RPMI7951 (cell line): Measurements from ENCODE around the gene KCNJ4. TPM values are rescaled to one million over a fixed set of nuclear protein-coding genes. Genes with fewer than 3 reads are reported as not detected.

ENCODE experiments used
- DNase-seq: peaks from one replicate; pipeline ENCODE4 v3.0.0-alpha.2; 2012; ENCODE audit warnings: low read depth
- total RNA-seq: library from RNA; depleted of rRNA; stranded (reverse); fragments of >200 nt; shearing (Covaris generic); gene quantifications from 2 replicates; pipeline ENCODE4 v1.2.3, GENCODE V29; 2014

The KCNJ4 gene
- total RNA-seq, 1 experiment from 2014 or later: under 0.01 TPM

- DNase-seq: no peak
These were observed 23.6 kb downstream of the KCNJ4 start for GRCh38 chr22:38431266-38432010.

GRCh38 chr22:38429499-38430068 is 25.4 kb downstream of the KCNJ4 start:
- no peak for DNase-seq

GRCh38 chr22:38428714-38429113 is 26.3 kb downstream of the KCNJ4 start:
- no peak for DNase-seq

- DNase-seq: no peak
These were observed 27.1 kb downstream of the KCNJ4 start for GRCh38 chr22:38427940-38428339.

- no peak for DNase-seq
These were observed 27.5 kb downstream of the KCNJ4 start for GRCh38 chr22:38427465-38427864.

- DNase-seq: no peak
These were observed 28.4 kb downstream of the KCNJ4 start for GRCh38 chr22:38426628-38427027.

DNA sequence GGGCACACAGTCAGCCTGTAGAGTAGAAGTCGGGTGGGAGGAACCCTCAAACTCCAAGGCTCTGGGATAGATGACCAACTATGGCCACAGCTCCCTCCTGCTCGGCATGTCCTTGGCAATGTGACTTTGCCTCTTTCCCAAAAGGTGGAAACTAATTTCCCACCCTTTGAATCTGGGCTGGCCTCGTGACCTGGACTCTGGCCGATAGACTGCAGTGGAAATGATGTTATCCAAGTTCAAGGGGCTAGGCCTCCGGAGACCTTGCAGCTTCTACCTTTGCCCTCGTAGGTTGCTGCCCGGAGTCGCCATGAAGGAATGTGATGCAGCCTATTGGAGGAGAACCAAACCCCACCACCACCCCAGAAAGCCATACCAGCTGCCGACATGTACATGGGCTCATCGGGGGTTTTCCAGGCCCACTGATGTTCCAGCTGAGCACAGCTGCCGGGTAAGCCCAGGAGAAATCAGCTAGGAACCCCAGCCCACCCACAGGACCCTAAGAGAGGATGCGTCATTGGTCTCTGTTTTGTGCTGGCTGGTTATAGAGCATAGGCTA is 30.4 kb downstream of the KCNJ4 start:
- no peak for DNase-seq

DNA sequence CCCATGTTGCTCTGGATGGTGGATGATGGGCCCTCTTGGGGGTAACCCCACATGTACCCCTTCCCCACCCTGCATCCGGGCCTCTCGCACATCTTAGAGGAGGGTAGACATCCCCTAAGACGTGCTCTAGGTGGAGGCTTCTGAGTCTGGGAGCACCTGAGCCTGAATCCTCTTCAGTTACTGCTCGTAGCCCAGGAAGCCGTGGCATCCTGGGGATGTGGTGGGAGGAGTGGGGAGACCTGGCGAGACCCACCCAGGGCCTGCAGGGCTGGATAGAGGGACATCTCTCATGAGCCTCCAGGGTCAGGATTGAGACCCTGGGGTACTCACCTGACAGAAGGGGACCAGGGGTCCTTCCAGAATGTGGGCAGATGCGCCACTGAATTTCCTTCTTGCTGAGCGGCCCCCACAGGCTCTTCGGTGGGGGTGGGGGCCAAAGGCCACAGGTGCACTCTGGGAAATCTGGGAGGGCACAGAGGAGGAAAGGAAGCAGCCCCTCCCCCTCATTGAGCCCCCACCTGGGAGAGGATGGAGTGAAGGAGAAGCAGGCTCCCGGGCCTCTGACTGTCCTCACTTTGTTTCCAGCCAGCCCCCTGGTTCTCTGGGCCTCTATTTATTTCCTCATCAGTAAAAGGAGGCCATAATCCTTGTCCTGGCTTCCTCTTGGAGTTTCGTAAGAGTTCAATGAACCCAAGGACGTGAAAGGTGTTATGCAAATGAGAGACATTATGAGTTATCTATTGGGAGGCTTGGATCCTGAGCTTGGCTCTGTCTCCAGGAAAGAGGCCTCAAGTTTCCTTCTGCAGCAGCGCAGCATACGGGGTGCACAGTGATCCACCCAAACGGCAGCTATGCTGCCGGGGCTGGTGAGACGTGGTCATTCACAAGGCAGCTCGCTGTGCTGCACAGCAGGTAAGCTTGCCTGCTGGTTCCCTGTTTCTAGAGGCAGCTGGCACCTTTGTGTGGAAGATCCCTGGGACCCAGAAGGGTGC is 31.2 kb downstream of the KCNJ4 start:
- no peak for DNase-seq

GRCh38 chr22:38422611-38423511 is 32.1 kb downstream of the KCNJ4 start:
- no peak for DNase-seq

GRCh38 chr22:38420734-38421133 is 34.3 kb downstream of the KCNJ4 start:
- no peak for DNase-seq

DNA sequence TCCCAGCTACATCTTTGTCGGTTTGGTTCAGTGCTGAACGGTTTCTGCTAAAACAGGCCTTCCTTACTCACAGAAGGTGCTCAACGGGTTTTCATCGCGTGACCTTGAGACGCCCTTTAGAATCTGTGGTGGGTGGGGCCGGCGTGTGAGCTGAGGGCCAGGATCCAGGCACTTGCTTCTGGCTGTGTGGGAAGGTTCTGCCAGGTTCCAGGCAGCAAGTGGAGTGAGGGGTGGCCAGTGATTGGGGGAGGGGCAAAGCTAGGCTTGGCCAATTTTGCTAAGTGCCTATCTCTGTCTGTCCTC is 35.2 kb downstream of the KCNJ4 start:
- no peak for DNase-seq

DNA sequence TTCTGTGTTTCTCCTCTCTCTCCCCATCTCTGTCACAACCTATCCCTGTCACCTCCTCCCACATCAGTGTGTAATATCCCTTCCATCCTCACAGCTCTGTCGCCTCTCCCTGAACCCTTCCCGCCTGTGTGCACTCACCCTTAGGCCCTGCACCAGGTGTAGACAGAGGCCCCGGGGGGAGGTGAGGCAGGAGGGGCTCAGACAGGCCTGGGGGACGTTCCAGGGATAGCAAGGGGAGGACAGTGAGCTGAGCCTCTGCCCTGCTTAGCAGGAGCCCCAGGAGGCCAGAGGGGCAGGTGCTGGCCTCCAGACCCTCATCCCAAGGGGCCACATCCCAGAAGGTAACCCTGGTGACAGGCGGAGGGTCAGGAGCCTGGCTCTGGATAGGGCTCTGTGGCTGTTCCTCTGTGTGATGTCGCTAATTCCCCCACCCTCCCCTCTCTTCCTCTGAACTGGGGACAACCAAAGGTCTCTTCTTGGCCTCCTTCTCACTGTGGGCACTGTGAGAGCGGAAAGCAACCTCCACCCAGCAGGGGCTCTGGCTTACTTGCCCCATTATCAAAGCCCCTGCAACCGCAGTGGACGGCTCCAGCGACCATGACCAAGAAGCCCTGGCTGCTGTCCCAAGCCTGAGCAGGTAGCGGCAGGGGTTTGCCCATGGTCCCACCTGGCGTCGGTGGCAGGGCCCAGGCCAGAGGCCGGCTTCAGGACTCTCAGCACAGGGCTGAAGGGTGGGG is 35.7 kb downstream of the KCNJ4 start:
- DNase-seq: no peak

DNA sequence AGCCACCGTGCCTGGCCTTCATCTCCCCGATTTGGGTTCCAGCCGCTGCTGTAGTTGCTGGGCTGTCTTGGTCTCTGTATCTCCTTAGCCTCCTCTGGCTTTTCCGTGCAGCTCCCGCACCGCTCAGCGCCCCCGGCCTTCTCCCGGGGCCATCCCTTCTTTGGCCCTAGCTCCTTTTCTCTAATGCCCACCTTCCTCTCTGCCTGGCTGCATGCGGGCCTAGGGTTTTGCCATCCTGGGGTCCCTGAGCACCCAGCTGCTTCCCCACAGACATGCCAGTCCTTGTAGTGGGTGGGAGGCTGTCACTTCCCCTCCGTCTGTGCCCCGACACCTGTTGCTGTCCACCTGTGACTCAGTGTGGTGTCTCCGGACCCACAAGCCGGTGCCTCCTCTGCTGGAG is 36.4 kb downstream of the KCNJ4 start:
- no peak for DNase-seq

DNA sequence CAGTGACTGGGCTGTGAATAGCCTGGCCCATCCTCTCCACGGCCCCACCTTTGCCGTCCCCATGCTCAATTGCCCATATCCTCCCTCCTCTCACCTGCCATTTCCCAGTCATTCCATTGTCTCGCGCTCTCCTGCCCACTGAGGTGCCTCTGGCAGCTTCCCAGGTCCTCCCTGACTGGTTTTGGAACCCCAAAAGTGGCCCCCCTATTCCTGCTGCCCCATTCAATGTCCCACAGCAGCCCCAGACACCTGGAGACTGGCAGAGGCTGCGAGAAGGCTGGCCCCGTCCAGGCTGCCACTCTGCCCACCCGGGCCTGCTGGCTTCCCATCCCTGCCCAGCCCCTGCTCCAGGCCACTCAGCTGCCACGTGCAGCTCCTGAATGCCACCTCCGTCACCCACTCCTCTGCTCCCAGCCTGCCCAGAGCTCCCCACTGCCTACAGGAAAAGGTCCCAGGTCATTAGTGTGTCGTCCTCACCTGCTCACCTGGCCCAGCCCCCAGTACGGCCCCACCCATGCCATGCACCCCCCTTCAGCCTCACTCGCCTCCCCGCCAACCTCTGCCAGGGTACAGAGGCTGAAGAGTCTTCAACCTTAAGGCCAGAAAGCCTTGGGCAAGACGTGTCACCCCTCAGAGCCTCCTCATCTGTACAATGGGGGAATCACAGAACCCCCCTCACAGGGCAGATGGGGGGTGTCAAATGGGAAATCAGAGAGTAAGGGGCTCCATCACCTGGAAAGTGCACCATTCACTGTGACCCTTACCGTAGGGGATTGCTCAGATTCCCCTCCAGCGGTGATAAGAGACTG is 37.5 kb downstream of the KCNJ4 start:
- DNase-seq: no peak

GRCh38 chr22:38416621-38417251 is 38.3 kb downstream of the KCNJ4 start:
- no peak for DNase-seq

DNA sequence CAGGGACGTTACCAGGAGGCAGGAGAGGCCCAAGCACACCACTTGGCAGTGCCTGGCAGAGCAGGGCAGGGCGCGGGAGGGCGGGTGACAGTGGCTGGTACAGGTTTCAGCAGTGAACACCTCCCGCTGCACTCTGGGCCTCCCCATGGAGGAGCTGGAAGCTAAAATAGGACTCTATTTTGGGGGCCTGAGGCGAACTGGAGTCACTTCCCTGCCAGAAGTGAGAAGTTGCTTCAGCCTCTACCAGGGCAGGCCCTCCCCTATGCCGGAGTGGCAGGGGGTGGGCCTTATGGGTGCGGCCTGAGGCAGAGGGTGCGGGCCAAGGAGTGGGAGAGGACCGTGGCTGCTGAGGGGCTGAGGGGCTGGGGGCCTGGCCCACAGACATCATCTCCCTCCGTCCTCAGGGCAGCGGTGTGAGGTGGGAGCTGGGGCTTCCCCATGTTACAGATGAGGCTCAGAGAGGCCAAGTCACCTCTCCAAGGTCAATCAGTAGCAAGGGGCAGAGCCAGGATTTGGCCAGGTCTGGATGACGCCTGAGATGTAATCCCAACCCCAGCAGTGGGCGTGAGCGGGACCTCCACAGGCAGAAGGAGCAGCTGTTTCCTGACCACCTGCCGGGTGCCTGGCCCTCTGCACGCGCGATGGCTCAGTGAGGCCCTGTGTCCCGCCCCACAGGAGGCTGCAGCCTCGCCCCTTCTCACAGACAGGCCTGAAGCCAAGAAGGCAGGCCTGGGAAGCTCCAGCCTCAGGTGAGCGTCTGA is 39.3 kb downstream of the KCNJ4 start:
- DNase-seq: no peak

GRCh38 chr22:38415046-38415445 is 40.0 kb downstream of the KCNJ4 start:
- no peak for DNase-seq

DNA sequence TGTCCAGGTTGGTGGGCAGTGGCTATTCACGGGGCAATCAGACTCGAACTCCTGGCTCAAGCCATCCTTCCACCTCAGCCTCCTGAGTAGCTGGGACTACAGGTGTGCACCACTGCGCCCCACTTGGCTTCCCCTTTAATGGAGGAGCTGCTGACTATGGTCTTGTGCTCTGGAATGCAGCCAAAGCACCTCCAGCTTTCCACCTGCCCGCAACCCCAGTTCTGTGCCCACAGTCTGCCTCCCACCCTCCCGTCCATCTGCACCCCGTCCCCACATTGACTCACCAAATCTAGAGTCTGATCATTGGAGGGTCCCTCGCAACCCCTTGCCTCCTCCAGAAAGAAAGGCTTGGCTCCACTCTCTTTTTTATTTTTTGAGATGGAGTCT is 41.0 kb downstream of the KCNJ4 start:
- DNase-seq: no peak
